DND-41 (cell line): ENCODE data around the gene SLC25A21.

ENCODE experiments used
- ATAC-seq: fragments of 200-7000 bp; cut with Tn5 transposase; 3 replicates; pipeline ENCODE4 v1.9.1; 2021; ENCODE audit warnings: low read depth; ENCODE audit not compliant: insufficient read depth
- DNase-seq: peaks from one replicate; pipeline ENCODE4 v3.0.0-alpha.2; 2020
- H2AFZ ChIP-seq: 2 replicates; pipeline ENCODE4 v1.6.0; 2012; ENCODE audit warnings: low read depth, low read length
- H3K27ac ChIP-seq: 2 replicates; pipeline ENCODE4 v1.5.1; 2012; ENCODE audit warnings: low read length, inconsistent platforms
- H3K27me3 ChIP-seq: fragments of 200-600 bp; sonication (generic); 2 replicates; pipeline ENCODE4 v1.6.0; 2012; ENCODE audit warnings: low read length, mild to moderate bottlenecking, inconsistent platforms; ENCODE audit not compliant: insufficient read depth, poor library complexity
- H3K36me3 ChIP-seq: 2 replicates; pipeline ENCODE4 v1.5.1; 2012; ENCODE audit warnings: low read length, inconsistent platforms; ENCODE audit not compliant: insufficient read depth
- H3K4me1 ChIP-seq: 2 replicates; pipeline ENCODE4 v1.5.1; 2012; ENCODE audit warnings: mild to moderate bottlenecking, low read length; ENCODE audit not compliant: insufficient read depth
- H3K4me2 ChIP-seq: 2 replicates; pipeline ENCODE4 v1.6.0; 2012; ENCODE audit warnings: mild to moderate bottlenecking, moderate library complexity, low read length, inconsistent platforms; ENCODE audit not compliant: insufficient read depth
- H3K4me3 ChIP-seq, 2 experiments: fragments of 200-600 bp in 1 of 2; shearing (Covaris generic) in 1 of 2; 2 replicates each; pipeline ENCODE4 v1.5.1; 2012 to 2016; ENCODE audit warnings: inconsistent platforms in 2 of 2, low read length in 2 of 2, mild to moderate bottlenecking in 2 of 2, low read depth in 1 of 2, moderate library complexity in 1 of 2
- H3K79me2 ChIP-seq: 2 replicates; pipeline ENCODE4 v1.6.0; 2012; ENCODE audit warnings: low read length, inconsistent platforms; ENCODE audit not compliant: insufficient read depth
- H3K9ac ChIP-seq: 2 replicates; pipeline ENCODE4 v1.6.0; 2012; ENCODE audit warnings: low read depth, mild to moderate bottlenecking, inconsistent platforms, low read length, moderate library complexity
- H3K9me3 ChIP-seq: 2 replicates; pipeline ENCODE4 v1.5.1; 2012; ENCODE audit warnings: low read length, moderate library complexity, mild to moderate bottlenecking, inconsistent platforms; ENCODE audit not compliant: insufficient read depth, severe bottlenecking
- H4K20me1 ChIP-seq: 2 replicates; pipeline ENCODE4 v1.6.0; 2012; ENCODE audit warnings: low read length; ENCODE audit not compliant: insufficient read depth
- CTCF ChIP-seq: IDR thresholded peaks from 2 replicates; pipeline ENCODE4 v1.5.1; 2012; ENCODE audit warnings: borderline replicate concordance, low read length, moderate library complexity, mild to moderate bottlenecking; ENCODE audit not compliant: poor library complexity, severe bottlenecking; ENCODE audit errors: extremely low read depth
- EZH2 ChIP-seq: IDR thresholded peaks from 3 replicates; pipeline ENCODE4 v1.6.1; 2012; ENCODE audit warnings: borderline replicate concordance, low read depth, mild to moderate bottlenecking, moderate library complexity, low read length, inconsistent platforms; ENCODE audit not compliant: severe bottlenecking

SLC25A21 gene

DNA sequence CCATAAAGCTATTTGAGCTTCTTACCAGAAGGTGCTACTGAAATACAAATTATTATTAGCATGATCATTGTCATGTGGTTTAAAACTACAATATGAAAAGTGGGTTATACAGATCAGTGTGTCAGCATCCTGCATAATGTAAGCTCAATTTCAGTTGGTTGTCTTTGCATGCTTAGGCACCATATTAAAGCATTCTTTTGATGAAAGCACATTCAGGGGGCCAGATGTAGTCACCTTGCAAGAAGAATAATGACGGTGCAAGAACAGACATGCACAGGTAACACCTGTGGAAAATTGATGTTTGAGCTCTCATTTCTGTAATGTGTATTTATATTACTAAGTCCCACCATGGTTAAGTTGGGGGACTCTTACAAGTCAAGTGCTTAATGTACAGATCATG is 386.9 kb downstream of the SLC25A21 start:
- H3K36me3 ChIP-seq = no peaks in the 10 kb centered on the region
- no peak overlapping the region for H3K27ac ChIP-seq
- peaks cover 7% of the 10 kb centered on the region for H3K9me3 ChIP-seq
- no peak overlapping the region for H3K4me2 ChIP-seq
- no peak overlapping the region for H3K9ac ChIP-seq
- H2AFZ ChIP-seq = no peak overlapping the region
- no peak for ATAC-seq
- no peaks in the 10 kb centered on the region for H4K20me1 ChIP-seq
- TF ChIP-seq EZH2 = no peak
- TF ChIP-seq CTCF = no peak
- no peak overlapping the region for H3K4me3 ChIP-seq
- no peaks in the 10 kb centered on the region for H3K79me2 ChIP-seq
- no peaks in the 10 kb centered on the region for H3K27me3 ChIP-seq
- DNase-seq = no peak
- no peaks in the 10 kb centered on the region for H3K4me1 ChIP-seq

- H2AFZ ChIP-seq = no peak overlapping the region
- no peak for DNase-seq
Observed at GRCh38 chr14:36784541-36784940, 387.9 kb downstream of the SLC25A21 start.

DNA sequence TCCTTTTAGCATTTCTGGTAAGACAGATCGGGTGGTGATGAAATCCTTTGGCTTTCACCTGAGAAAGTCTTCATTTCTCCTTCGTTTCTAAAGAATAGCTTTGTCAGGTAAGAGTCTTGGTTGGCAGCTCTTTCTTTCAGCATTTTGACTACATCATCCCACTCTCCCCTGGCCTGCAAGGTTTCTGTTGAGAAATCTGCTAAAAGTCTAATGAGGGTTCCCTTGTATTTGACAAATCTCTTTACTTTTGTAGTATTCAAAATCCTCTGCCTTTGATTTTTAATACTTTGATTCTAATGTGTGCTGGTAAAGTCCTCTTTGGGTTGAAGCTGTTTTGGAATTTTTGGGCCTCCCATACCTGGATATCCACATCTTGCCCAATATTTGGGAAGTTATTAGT is 390.5 kb downstream of the SLC25A21 start:
- DNase-seq (no peak), ATAC-seq (no peak)
- Histone ChIP-seq H3K27me3 (no peaks in the 10 kb centered on the region), H3K36me3 (no peaks in the 10 kb centered on the region), H4K20me1 (no peaks in the 10 kb centered on the region), H3K4me1 (no peaks in the 10 kb centered on the region), H3K79me2 (no peaks in the 10 kb centered on the region), H2AFZ (no peak overlapping the region), H3K4me3 (no peak overlapping the region), H3K27ac (no peak overlapping the region), H3K9me3 (peaks cover 7% of the 10 kb centered on the region), H3K9ac (no peak overlapping the region), H3K4me2 (no peak overlapping the region)
- TF ChIP-seq CTCF = no peak

More at GRCh38 chr14:36784541-36784940, 387.9 kb downstream of the SLC25A21 start:
- TF ChIP-seq CTCF (no peak), EZH2 (no peak)
- peaks cover 7% of the 10 kb centered on the region for H3K9me3 ChIP-seq
- no peaks in the 10 kb centered on the region for H3K4me1 ChIP-seq
- H3K4me2 ChIP-seq = no peak overlapping the region
- no peak overlapping the region for H3K9ac ChIP-seq
- H3K79me2 ChIP-seq = no peaks in the 10 kb centered on the region
- no peaks in the 10 kb centered on the region for H3K27me3 ChIP-seq
- H3K27ac ChIP-seq = no peak overlapping the region
- no peaks in the 10 kb centered on the region for H4K20me1 ChIP-seq
- H3K4me3 ChIP-seq = no peak overlapping the region
- no peaks in the 10 kb centered on the region for H3K36me3 ChIP-seq
- ATAC-seq = no peak

DNA sequence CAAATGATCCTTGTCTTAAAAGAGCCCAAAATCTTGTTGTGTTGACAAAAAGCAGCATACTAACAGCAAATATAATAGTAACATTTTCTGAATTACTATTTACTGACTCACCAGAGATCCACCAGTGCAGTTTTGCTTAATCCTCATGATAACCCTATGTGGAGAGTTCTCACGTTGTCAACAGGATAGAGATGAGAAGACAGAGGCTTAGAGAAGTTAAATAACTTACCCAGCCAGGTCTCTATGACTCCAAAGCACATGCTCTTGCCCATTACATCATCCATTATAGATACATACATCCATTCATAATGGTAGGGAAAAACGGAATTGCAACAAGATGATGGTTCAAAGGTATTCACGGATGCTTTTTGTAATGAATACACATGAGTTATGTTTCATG is 398.8 kb downstream of the SLC25A21 start:
- Histone ChIP-seq H3K27ac (no peak overlapping the region), H3K4me3 (no peak overlapping the region), H2AFZ (no peak overlapping the region), H3K9me3 (no peaks in the 10 kb centered on the region), H3K27me3 (no peaks in the 10 kb centered on the region), H4K20me1 (no peaks in the 10 kb centered on the region), H3K79me2 (no peaks in the 10 kb centered on the region), H3K4me2 (no peak overlapping the region), H3K36me3 (no peaks in the 10 kb centered on the region), H3K4me1 (peaks cover 5% of the 10 kb centered on the region; the same call in 1 of the 2 replicates), H3K9ac (no peak overlapping the region)
- DNase-seq (no peak), ATAC-seq (no peak)
- TF ChIP-seq CTCF = no peak
- no peak for TF ChIP-seq EZH2
